Medulla oblongata (tissue), 1 donor: ENCODE data around the gene MTRF1.
"Not testable (repeated sequence)": the region's sequence is repeated elsewhere in the genome, so short reads cannot be mapped to it uniquely, and the experiment has no call there.

ENCODE experiments used
- DNase-seq: peaks from one replicate; pipeline ENCODE4 v3.0.0-alpha.2; 2015; ENCODE audit errors: extremely low spot score

The MTRF1 gene

DNA sequence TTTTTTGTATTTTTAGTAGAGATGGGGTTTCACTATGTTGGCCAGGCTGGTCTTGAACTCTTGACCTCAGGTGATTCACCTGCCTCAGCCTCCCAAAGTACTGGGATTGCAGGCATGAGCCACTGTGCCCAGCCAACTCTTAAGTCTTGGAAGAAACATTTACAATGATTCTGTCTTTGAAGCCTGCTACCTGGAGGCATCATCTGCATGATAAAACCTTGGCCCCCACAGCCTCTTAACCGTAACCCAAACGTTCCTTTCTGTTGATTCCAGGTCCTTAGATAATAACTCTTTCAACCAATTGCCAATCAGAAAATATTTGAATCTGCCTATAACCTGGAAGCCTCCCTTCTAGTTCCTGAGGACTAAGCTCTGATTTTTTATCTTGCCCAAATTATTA is 15.8 kb upstream of the MTRF1 start:
- not testable (repeated sequence) for DNase-seq

DNA sequence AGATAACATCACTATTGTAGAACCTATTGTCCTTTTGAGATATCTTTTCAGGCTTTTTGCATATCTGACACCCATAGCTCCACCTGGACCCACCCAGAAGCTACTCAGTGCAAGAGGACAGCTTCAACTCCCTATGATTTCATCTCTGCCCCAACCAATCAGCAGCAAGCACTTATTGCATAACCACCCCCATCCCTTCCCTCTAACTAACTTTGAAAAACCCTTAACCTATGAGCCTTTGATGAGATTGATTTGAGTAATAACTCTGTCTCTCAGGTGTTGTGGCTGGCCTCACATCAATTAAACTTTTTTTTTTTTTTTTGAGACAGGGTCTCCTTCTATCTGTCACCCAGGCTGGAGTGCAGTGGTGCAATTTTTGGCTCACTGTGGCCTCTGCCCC is 13.4 kb upstream of the MTRF1 start:
- no peak for DNase-seq

DNA sequence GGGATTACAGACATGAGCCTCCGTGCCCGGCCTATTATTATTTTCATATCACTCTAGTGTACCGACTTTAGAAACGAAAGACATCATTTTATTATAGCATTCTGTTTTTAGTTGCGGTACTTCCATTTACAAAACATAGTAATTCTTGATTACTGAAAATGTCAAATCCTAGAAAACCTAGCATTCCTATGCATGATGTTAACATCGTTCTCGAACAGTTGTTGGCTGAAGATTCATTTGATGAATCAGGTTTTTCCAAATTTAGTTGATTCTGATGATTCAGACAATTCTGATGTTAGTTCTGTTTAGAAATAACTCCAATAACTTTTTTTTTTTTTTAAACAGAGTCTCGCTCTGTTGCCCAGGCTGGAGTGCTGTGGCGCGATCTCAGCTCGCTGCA is 11.5 kb upstream of the MTRF1 start:
- no peak for DNase-seq

DNA sequence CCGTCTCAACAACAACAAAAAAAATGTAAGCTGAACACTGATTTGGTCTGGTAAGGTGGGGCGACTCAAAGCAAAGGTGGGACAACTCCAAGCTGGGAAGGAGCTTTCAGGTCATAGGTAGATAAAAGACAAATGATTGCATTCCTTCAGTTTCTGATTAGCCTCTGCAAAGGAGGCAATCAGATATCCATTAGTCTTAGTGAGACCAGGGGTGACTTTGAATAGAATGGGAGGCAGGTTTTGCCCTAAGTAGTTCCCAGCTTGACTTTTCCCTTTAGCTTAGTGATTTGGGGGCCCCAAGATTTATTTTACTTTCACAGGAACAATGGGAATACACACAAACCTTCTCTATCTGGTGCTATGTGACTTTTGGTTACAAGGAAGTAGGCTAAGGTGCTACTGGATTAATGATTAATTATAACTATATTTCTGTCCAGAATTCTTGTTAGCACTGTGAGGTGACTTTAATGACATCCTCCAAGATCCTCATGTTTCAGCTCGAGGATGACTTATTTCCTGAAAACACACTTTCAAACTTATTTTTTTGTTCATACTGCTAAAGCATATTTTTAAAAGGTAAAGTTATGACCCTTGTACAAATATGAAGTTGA is 10.6 kb upstream of the MTRF1 start:
- DNase-seq, result no peak

DNA sequence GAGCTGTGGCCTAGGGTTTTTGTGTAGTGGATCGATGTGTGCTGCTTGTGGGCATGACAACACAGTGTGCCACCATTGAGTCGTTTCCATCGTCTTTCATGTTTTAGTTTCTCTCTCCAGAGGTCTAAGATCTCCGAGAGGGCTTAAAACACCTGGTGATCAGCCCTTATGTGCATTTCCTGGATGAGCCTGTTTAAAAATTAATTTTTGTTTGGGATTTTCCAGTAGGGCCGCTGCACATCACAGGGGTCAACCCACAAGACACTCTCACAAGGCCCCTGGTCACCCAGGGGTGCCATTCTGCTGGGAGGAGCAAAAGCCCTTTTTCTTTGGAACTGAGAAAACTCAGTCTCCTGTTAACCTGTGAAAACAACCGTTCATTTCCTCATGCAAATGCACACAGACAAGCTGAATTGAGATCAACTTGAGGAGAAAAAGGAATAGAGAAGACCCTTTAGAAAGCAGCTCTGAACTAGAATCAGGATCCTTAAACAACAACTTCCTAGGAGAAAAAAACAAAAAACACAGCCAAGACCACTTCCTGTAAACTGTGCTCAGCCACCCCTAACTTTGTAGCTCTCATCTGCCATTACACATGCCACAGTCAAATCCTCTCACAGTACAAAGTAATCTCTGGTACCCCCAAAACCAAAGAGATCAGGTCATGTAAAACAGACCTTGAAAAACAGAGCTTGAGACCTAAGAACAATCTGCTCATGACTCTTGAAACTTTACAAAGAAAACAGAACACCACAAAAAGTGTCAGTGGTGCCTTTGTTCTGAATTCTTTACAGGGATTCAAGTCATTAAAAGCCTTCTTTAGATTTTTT is 8.3 kb upstream of the MTRF1 start:
- no peak for DNase-seq

DNA sequence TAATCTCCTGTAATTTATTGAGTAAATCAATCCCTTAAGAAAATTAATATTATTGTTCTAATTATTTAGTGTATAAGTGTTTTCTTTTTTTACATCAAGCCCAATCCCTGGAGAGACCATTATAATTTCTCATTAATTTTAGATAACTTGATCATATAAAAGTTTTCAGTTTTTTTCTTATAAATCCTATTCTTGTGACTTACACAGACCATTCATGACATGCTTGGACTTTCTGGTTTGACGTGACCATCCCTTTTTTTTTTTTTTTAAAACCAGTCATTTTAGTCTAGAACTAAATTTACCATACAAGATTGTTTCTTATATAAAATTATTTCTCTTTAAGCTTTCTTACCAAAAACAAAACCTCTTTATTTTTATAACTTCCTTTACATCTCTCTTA is 5.4 kb upstream of the MTRF1 start:
- no peak for DNase-seq

DNA sequence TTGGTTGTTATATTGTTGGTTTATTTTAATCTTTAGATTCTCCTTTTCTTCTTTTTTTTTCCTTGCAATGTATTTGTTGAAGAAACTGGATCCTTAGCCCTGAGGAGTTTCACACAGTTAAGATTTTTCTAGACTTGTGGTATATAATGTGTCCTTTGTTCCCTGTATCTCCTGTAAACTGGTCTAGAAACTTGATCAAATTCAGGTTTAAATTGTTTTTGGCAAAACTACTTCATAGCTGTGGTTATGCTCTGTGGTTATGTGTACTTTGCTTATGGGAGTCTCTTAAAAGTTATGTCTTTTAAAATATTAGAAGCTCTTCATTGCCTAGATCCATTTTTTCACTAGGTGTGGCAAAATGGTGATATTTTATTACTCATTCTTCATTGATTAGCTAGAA is 3.7 kb upstream of the MTRF1 start:
- no peak for DNase-seq

DNA sequence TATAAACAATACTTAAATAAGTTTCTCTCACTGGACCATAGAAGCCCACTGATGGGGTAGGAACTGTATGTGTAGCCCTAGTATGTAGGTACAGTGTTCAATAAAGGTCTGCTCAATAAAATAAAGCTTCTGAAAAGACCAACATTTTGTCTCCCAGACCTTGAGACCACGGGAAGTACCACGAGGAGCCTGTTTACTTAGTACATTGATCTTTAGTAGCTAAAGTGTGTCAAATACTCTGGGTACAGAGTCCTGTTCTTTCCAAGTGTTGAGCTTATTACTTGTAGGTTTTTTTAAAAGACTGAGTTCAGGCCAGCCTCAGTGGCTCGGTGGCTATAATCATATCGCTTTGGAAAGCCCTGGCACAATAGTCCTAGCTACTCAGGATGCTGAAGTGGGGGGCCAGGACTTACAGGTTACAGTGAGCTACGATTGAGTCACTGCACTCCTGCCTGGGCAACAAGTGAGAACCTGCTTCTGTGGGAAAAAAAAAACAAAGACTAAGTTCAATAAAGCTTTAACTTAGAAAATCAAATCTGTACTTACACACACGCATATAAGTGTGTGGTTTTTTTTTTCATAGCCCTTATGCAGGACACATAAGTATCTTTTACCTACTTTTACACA is 3.4 kb downstream of the MTRF1 start:
- no peak for DNase-seq

DNA sequence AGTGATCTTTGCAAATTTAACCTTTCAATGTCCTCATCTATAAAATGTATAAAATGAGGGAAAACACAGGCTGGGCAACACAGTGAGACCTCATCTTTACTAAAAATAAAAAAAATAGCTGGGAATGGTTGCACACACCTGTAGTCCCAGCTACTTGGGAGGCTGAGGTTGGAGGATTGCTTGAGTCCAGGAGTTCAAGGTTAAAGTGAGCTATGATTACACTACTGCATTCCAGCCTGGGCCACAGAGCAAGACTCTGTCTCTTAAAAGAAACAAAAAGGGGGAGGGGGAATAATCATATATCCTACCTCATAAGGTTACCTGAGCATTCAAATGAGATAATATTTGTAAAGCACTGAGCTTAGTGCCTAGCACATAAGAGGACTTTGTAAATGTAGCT is 5.8 kb downstream of the MTRF1 start:
- no peak for DNase-seq

DNA sequence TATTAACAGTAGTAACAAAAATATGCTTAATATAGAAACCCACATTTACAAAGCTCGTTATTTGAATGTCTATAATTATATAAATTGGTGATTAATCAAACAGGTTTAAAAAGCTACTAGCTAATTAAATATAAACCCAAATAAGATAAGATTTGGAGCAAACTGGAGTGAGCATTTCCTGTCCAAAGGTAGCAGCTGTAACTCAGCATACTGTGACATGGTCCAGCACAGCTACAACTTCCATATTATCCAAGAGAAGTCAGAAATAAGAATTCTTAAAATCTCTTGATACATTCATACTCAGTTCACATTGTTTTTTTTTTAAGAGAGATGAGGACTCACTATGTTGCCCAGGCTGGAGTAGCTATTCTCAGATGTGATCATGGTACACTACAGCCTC is 8.5 kb downstream of the MTRF1 start:
- no peak for DNase-seq

DNA sequence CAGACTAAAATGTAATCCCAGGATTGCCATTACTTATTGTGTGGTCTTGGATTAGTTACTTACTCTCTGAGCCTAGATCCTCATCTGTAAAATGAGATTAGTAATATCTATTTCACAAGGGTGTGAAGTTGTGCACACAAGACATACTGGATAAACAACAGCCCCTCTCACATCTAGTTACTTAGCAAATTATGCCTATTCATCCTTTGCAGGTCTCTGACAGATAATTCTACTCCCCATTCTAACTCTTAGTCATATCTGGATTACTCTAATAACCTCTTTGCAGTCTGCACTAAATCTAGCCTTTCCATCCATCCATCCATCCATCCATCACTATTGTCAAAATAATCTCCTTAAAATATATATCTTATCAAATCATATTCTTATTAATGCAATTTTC is 12.4 kb downstream of the MTRF1 start:
- DNase-seq, result no peak

DNA sequence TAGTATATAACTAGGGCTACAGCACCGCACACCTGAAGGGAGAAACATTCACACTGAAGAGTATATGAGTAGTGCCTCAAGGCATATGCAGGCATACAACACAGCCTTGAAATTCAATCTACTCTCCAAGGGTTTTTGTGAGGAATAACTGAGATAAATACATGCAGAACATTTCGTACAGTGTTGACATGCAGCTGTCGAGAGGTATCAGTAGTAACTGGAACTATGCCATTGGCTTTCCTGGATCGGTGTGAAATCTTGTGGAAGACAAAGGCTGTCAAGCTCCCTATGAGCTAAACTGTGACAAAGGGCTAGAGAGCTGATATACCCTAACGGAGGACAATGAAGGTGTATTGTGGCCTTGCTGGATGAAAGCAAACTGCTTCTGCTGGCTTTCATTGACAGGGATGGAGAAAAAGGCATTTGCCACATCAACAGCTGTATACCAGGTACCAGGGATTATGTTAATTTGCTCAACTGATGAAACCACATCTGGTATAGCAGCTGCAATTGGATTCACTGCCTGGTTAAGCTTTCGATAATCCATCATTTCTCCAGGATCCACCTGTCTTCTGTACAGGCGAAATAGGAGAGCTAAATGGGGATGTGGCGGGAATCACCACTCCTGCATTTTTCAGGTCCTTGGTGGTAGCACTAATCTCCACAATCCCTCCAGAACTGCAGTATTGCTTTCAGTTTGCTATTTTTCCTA is 16.3 kb downstream of the MTRF1 start:
- no peak for DNase-seq

DNA sequence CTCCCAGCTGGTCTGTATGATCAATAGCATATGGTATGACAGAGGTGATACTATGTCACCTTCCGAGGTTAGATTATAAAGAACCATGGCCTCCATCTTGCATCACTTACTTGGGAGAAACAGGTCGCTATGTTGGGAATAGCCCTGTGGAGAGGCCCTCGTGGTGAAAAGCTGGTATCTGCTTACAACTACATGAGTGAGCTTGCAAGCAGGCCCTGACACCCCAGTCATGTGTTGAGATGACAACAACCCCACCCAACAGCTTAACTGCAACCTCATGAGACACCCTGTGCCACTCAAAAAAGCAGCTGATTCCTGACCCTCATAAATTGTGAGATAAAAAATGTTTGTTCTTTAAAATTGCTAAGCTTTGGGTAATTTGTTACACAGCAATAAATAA is 18.8 kb downstream of the MTRF1 start:
- DNase-seq, result no peak

DNA sequence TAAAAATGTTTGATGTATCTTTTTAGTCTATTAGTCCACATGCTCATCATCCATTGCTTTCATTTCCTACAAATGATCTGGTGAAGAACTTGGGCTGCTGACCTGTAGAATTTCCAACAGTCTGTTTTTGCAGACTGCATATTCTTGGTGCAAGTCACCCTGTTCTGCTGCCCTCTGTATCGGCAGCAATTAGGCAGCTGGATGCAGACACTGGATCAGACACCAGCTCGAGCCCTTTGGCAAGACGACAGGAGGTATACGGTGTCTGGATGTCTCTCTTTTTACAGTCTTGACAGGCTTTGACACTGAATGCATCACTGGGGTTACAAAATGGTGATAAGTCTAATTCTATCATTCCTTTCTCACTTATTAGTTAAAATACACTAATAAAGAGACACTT is 21.8 kb downstream of the MTRF1 start:
- DNase-seq, result no peak

DNA sequence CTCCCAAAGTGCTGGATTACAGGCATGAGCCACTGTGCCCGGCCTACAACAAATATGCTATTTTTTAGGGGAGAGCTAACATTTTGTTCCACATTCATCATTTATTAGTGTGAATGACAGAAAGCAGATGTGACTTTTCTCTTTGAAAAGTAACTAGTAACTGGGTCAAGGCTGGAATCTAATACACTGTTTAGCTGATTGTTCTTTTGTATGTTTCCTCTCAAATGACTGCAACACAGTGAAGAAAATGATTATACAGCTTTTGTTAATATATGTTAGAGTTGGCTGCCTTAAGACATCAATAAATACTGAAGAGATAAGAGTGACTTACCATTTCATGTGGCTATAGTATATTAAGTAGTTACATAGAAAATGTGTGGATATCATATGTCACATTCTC is 27.0 kb downstream of the MTRF1 start:
- no peak for DNase-seq

DNA sequence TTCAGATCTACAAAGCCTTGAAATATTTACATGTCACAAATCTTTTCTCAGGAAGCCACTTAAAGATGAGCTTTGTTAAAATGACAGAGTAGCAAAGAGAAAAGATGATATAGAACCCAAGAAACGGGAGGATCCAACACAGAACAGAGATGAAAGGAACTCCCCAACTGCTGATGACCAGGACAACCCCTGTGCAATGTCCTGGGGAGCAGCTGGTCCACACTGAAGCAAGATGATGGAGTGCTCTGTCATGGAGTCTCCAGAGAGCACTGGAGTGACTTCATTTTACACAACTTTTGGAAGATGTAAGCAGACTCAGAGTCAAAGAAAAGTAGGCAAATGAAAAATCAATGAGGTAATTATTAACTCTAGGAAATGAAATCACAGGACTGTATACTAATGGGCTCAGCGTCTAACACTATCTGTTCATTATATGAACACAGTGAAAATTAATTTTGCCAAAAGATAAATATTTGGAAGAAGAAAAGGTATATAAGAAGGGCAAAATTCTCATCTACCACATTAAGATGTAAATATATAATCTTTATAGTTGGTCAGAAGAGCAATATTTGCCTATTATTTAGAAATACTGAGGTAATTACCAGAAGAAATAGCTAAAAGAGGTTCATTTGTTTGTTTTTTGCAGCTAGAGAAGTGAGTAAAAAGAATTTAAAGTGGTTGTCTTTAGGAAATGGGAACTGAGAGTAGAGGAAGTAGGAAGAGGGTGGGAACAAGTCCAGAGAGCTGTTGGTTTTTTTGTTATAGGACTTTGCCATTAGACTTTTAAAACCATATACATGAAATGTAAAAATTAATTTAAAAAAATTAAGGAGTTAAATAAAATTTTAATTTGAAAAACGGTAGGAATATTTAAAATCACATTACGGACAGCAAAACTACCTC is 30.5 kb downstream of the MTRF1 start:
- DNase-seq, result no peak

DNA sequence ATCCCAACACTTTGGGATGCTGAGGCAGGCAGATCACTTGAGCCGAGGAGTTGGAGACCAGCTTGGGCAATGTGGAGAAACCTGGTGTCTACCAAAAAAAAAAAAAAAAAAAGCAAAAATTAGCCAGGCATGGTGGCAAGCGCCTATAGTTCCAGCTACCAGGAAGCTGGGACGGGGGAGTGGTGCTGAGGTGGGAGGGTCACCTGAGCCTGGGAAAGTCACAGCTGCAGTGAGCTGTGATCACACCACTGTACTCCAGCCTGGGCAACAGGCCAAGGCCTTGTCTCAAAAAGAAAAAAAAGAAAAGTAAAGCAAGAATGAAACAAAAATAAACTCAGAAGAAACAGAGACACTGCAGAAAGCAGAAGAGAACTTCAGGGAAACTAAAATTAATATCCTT is 31.6 kb downstream of the MTRF1 start:
- DNase-seq, result no peak

DNA sequence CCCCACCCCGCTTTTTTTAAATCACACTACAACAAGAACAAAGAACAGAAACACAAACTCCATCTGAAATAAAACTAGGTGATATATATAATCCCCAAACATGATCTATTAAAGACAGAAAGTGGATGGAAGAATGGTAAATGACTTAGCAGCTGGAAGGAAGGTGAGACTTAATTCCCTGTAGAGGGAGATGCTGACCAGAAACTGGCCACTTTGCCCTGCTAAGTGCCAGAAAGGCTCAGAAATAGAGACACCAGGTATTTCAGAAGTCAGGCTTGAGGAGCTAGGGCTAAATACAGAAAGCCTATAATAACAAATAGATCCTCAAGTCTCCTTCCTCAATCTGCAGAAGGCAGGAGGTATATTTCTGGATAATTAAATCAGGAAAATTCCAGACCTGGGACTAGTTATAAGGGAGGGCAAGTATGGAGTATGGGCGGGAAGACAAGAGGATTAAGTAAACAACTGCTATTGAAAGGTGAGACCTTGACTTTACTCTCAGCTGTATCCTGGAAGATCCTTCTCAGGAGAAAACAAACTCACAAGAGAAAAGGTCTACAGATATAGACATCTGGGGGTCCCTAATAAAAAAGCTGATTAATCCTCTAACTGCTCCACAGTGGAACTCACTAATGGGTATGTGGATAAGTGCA is 32.2 kb downstream of the MTRF1 start:
- DNase-seq, result no peak

DNA sequence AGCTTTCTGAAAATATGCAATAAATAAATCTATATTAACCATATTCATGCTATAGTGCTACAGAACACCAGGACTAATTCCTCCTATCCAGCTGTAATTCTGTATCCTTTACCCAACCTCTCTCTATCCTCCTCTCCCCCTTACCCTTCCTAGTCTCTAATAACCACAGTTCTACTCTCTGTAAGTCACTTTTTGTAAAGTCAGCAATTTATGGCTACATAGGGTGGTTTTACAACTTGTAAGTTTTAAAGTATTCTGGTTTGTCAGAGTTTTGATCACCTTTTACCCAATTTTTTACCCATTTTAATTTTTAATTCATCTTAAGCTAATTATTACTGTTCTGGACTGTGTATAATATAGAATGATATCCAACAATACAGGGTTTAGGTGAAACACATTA is 34.0 kb downstream of the MTRF1 start:
- no peak for DNase-seq

DNA sequence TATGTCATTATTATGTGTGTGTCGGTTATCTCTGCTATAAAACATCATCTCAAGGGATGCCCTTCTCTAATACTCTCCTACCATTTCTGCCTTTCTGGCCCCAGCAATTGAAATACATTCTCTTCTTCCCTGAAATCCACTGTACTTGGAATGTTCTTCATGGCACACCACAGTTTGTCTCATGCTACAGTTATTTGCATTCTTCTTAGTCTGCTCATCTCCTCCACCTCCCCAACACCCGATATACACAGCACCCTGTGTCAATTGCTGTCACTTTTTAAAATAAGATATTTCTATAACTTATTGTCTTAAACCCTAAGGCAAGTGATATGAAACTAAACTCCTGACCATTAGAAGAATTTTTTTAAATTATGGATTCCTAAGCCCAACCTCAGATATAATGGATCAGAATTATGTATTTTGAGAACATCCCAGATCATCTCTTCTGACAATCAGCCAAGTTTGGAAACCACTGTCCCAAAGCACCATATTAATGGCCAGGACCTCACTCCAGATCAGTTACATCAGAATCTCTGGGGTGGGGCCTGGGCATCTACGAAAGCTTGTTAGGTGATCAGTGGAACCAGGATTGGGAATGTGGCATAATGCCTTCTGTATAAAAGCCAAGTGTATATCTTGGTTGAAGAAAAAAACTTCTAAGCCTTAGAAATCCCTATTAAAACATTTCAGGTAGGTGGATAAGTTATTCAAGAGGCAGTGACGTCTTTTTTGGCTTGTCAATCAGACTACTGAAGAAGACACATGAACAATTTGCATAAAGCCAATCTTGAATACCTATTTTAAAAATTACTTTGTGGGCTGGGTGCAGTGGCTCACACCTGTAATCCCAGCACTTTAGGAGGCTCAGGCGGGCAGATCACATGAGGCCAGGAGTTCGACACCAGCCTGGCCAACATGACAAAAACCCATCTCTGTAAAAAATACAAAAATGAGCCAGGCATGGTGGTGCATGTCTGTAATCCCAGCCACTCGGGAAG is 39.0 kb downstream of the MTRF1 start:
- no peak for DNase-seq
